Osteoblast (primary cell): ENCODE data around the gene PTPN18. TPM values are rescaled to one million over a fixed set of nuclear protein-coding genes. Genes with fewer than 3 reads are reported as not detected.

Experiments
- DNase-seq: peaks from one replicate; pipeline ENCODE4 v3.0.0; 2011; ENCODE audit warnings: low spot score, mixed read lengths; ENCODE audit not compliant: insufficient read length; ENCODE audit errors: missing footprints
- H2AFZ ChIP-seq: 2 replicates; pipeline ENCODE4 v1.6.0; 2011; ENCODE audit warnings: mild to moderate bottlenecking, low read length
- H3K27ac ChIP-seq: 2 replicates; pipeline ENCODE4 v1.5.1; 2011; ENCODE audit warnings: mild to moderate bottlenecking, low read depth, low read length, moderate library complexity
- H3K27me3 ChIP-seq: 2 replicates; pipeline ENCODE4 v1.6.0; 2012; ENCODE audit warnings: mild to moderate bottlenecking, control low read depth, inconsistent platforms, low read length, moderate library complexity; ENCODE audit not compliant: insufficient read depth
- H3K36me3 ChIP-seq: 2 replicates; pipeline ENCODE4 v1.5.1; 2011; ENCODE audit warnings: mild to moderate bottlenecking, low read length, control low read depth, moderate library complexity; ENCODE audit not compliant: insufficient read depth
- H3K4me1 ChIP-seq: 2 replicates; pipeline ENCODE4 v1.5.1; 2011; ENCODE audit warnings: mild to moderate bottlenecking, low read length, control low read depth, moderate library complexity; ENCODE audit not compliant: insufficient read depth
- H3K4me2 ChIP-seq: 2 replicates; pipeline ENCODE4 v1.6.0; 2011; ENCODE audit warnings: mild to moderate bottlenecking, low read length; ENCODE audit not compliant: insufficient read depth
- H3K4me3 ChIP-seq: fragments of 200-600 bp; sonication (generic); 3 replicates; pipeline ENCODE4 v1.5.1; 2012; ENCODE audit warnings: mild to moderate bottlenecking, low read length, inconsistent platforms; ENCODE audit not compliant: insufficient read depth
- H3K79me2 ChIP-seq: 2 replicates; pipeline ENCODE4 v1.6.0; 2012; ENCODE audit warnings: mild to moderate bottlenecking, low read length, control low read depth, inconsistent platforms; ENCODE audit not compliant: insufficient read depth
- H3K9me3 ChIP-seq: 2 replicates; pipeline ENCODE4 v1.5.1; 2011; ENCODE audit warnings: low read depth, low read length, control low read depth
- H4K20me1 ChIP-seq: 2 replicates; pipeline ENCODE4 v1.6.0; 2012; ENCODE audit warnings: mild to moderate bottlenecking, low read length, control low read depth; ENCODE audit not compliant: insufficient read depth
- CTCF ChIP-seq: IDR thresholded peaks from 2 replicates; pipeline ENCODE4 v1.5.1; 2011; ENCODE audit warnings: mild to moderate bottlenecking, low read depth, low read length, moderate library complexity; ENCODE audit errors: extremely low read depth
- total RNA-seq: library from RNA; depleted of rRNA; stranded (reverse); fragments of >200 nt; gene quantifications from 2 replicates; pipeline ENCODE4 v1.2.3, GENCODE V29; 2012

Gene PTPN18
- total RNA-seq, 1 donor = 29.0 TPM

GRCh38 chr2:130346041-130346740 is 9.7 kb upstream of the PTPN18 start:
- H3K4me2 ChIP-seq = no peak overlapping the region
- H3K27ac ChIP-seq = no peak overlapping the region
- H3K4me3 ChIP-seq = no peak overlapping the region
- DNase-seq = no peak
- no peaks in the 10 kb centered on the region for H3K27me3 ChIP-seq
- no peaks in the 10 kb centered on the region for H3K9me3 ChIP-seq
- no peak overlapping the region for H2AFZ ChIP-seq
- H4K20me1 ChIP-seq = peaks cover 3% of the 10 kb centered on the region
- peaks cover 36% of the 10 kb centered on the region for H3K36me3 ChIP-seq
- H3K79me2 ChIP-seq = peaks cover 15% of the 10 kb centered on the region
- no peak for TF ChIP-seq CTCF
- peaks cover 12% of the 10 kb centered on the region for H3K4me1 ChIP-seq

GRCh38 chr2:130346741-130347066 is 9.2 kb upstream of the PTPN18 start:
- Histone ChIP-seq H3K79me2 (peaks cover 15% of the 10 kb centered on the region), H3K9me3 (no peaks in the 10 kb centered on the region), H3K27me3 (no peaks in the 10 kb centered on the region), H4K20me1 (peaks cover 3% of the 10 kb centered on the region), H2AFZ (no peak overlapping the region), H3K4me2 (no peak overlapping the region), H3K27ac (no peak overlapping the region), H3K4me1 (peaks cover 9% of the 10 kb centered on the region), H3K4me3 (no peak overlapping the region), H3K36me3 (peaks cover 36% of the 10 kb centered on the region)
- TF ChIP-seq CTCF = no peak
- no peak for DNase-seq

GRCh38 chr2:130347220-130347925 is 8.5 kb upstream of the PTPN18 start:
- Histone ChIP-seq H3K4me2 (no peak overlapping the region), H3K4me1 (peaks cover 9% of the 10 kb centered on the region), H4K20me1 (peaks cover 3% of the 10 kb centered on the region), H2AFZ (no peak overlapping the region), H3K27ac (no peak overlapping the region), H3K36me3 (peaks cover 36% of the 10 kb centered on the region), H3K9me3 (no peaks in the 10 kb centered on the region), H3K27me3 (no peaks in the 10 kb centered on the region), H3K4me3 (no peak overlapping the region), H3K79me2 (peaks cover 15% of the 10 kb centered on the region)
- no peak for TF ChIP-seq CTCF
- no peak for DNase-seq

GRCh38 chr2:130349174-130349573 is 6.7 kb upstream of the PTPN18 start:
- TF ChIP-seq CTCF = no peak
- no peaks in the 10 kb centered on the region for H3K9me3 ChIP-seq
- no peak overlapping the region for H3K27ac ChIP-seq
- H2AFZ ChIP-seq = no peak overlapping the region
- H3K4me2 ChIP-seq = no peak overlapping the region
- H3K4me3 ChIP-seq = no peak overlapping the region
- peaks cover 36% of the 10 kb centered on the region for H3K36me3 ChIP-seq
- no peaks in the 10 kb centered on the region for H3K27me3 ChIP-seq
- DNase-seq = no peak
- H3K79me2 ChIP-seq = peaks cover 5% of the 10 kb centered on the region
- H3K4me1 ChIP-seq = no peaks in the 10 kb centered on the region
- H4K20me1 ChIP-seq = no peaks in the 10 kb centered on the region
